HL-60/S4 (cell line): ENCODE results near the gene DCAF4.

Experiments used
- in situ Hi-C: fragments of 300-500 bp; cut with MboI; formaldehyde crosslinking; loops from 2 replicates; pipeline ENCODE4 v1.14.3; 2022; ENCODE audit warnings: low sequenced_read_pairs

Gene DCAF4

GRCh38 chr14:72926292-72927028 lies at the start of gene DCAF4:
DCAF4 (plus strand) TSS chr14:72926464; CDS start chr14:72937979, 11,515 bp downstream.
- in situ Hi-C loops, result no loop called here

GRCh38 chr14:72876710-72877063 lies 49.6 kb upstream of the DCAF4 start:
- in situ Hi-C loops, result no loop called here

GRCh38 chr14:72878746-72879145 lies 47.5 kb upstream of the DCAF4 start:
- in situ Hi-C loops, result no loop called here

GRCh38 chr14:72879431-72879830 lies 46.8 kb upstream of the DCAF4 start:
- in situ Hi-C loops, result no loop called here

GRCh38 chr14:72880164-72880563 lies 46.1 kb upstream of the DCAF4 start:
- in situ Hi-C loops, result no loop called here

GRCh38 chr14:72880820-72881219 lies 45.4 kb upstream of the DCAF4 start:
- in situ Hi-C loops, result no loop called here

GRCh38 chr14:72881543-72881942 lies 44.7 kb upstream of the DCAF4 start:
- in situ Hi-C loops, result no loop called here

GRCh38 chr14:72882047-72882446 lies 44.2 kb upstream of the DCAF4 start:
- in situ Hi-C loops, result no loop called here

GRCh38 chr14:72882463-72882862 lies 43.8 kb upstream of the DCAF4 start:
- in situ Hi-C loops, result no loop called here

GRCh38 chr14:72883109-72883508 lies 43.2 kb upstream of the DCAF4 start:
- in situ Hi-C loops, result no loop called here

GRCh38 chr14:72883961-72884360 lies 42.3 kb upstream of the DCAF4 start:
- in situ Hi-C loops, result no loop called here

- in situ Hi-C loops, result no loop called here
These were observed 41.9 kb upstream of the DCAF4 start for GRCh38 chr14:72884386-72884785.

- in situ Hi-C loops, result no loop called here
These were observed 38.8 kb upstream of the DCAF4 start for GRCh38 chr14:72887514-72887913.

- in situ Hi-C loops, result no loop called here
These were observed 38.1 kb upstream of the DCAF4 start for GRCh38 chr14:72888192-72888591.

- in situ Hi-C loops, result no loop called here
These were observed 37.5 kb upstream of the DCAF4 start for GRCh38 chr14:72888636-72889201.

- in situ Hi-C loops, result no loop called here
These were observed 36.9 kb upstream of the DCAF4 start for GRCh38 chr14:72889366-72889765.

- in situ Hi-C loops, result loop anchor here (10.0 kb wide), 1 partner anchor 367 kb away; no protein-coding TSS in a partner anchor
These were observed 34.6 kb upstream of the DCAF4 start for GRCh38 chr14:72891666-72892102.

- in situ Hi-C loops, result loop anchor here (10.0 kb wide), 1 partner anchor 367 kb away; no protein-coding TSS in a partner anchor
These were observed 34.0 kb upstream of the DCAF4 start for GRCh38 chr14:72892103-72892878.

- in situ Hi-C loops, result loop anchor here (10.0 kb wide), 1 partner anchor 368 kb away; no protein-coding TSS in a partner anchor
These were observed 33.2 kb upstream of the DCAF4 start for GRCh38 chr14:72892879-72893635.

GRCh38 chr14:72893636-72894322 lies 32.5 kb upstream of the DCAF4 start, which contains the start of gene DPF3:
DPF3 (minus strand) TSS chr14:72894101; CDS start chr14:72894088, 13 bp downstream.
- in situ Hi-C loops, result loop anchor here (10.0 kb wide), 1 partner anchor 369 kb away; no protein-coding TSS in a partner anchor
